Measurements from ENCODE around the gene PEDS1. TPM values are rescaled to one million over a fixed set of nuclear protein-coding genes. Genes with fewer than 3 reads are reported as not detected.

PEDS1 gene
- total and polyA plus RNA-seq, 4 experiments from 2014 or later = 14.7 to 25.1 (median 16.8) TPM

DNA sequence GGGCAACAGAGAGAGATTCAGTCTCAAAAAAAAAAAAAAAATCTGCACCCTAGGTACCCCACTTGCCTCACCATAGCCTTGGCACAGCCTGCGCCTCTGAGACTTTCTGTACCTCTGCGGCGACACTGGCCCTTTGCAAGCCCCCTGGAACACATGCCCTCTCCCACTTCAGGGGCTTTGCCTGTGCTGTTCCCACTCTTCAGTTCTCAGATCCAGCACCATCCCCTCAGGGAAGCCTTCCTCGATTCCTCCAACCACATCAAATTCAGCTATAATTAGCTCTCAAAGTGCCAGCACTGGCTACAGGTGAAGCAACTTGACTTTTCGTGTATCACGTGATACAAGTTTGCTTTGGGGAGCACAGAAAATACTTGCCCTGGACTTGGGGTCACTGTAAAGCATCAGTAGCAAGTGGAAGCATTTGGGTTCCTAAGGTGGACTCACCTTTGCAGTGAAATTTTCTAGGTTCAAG, 38.4 kb downstream of the PEDS1 start:
- DNase-seq = no peak
- H3K9me3 ChIP-seq (ENCODE audit: control insufficient read depth in 1 of 2, low read length in 2 of 2) = no peaks in the 10 kb centered on the region
- Mint-ChIP-seq H3K27ac (peak overlapping the region in 6 of 7 donors; percentile 74 to 97 (median 90)), H3K4me3 (peak overlapping the region; percentile 81 to 95 (median 90)), H3K36me3 (peaks cover 0 to 6% of the 10 kb centered on the region in 2 donors), H3K9me3 (no peaks in the 10 kb centered on the region), H3K27me3 (no peaks in the 10 kb centered on the region), H3K4me1 (peaks cover 49 to 65% (median 57%) of the 10 kb centered on the region in 4 donors)
- H3K4me3 ChIP-seq (ENCODE audit: low read length in 2 of 2) = peak overlapping the region; percentile 39 to 52
- no peaks in the 10 kb centered on the region for H3K27me3 ChIP-seq (ENCODE audit: insufficient read depth, low read length)
- CTCF ChIA-PET (ENCODE audit: partially characterized antibody) = interaction anchor here (0.6 to 12.5 kb wide), 13 partner anchors 9 to 675 kb away, joined by 3 to 338 read pairs (median 6); partner anchors contain the start of gene PEDS1
- POLR2A ChIA-PET (ENCODE audit: partially characterized antibody) = interaction anchor here (0.6 to 5.5 kb wide), 12 partner anchors 9 to 396 kb away, joined by 3 to 76 read pairs (median 5); partner anchors contain the start of genes CEBPB, PEDS1 and RNF114
- H3K4me1 ChIP-seq (ENCODE audit: insufficient read depth, low read length) = peaks cover 53% of the 10 kb centered on the region
- no peaks in the 10 kb centered on the region for H3K36me3 ChIP-seq (ENCODE audit: insufficient read depth, low read length)
- intact Hi-C loops (cut with micrococcal nuclease) = loop anchor here (10.0 kb wide), 1 partner anchor 1070 kb away; the partner anchor contains the start of gene CSE1L
- H3K27ac ChIP-seq (ENCODE audit: low read depth, low read length) = peak overlapping the region; percentile 59

DNA sequence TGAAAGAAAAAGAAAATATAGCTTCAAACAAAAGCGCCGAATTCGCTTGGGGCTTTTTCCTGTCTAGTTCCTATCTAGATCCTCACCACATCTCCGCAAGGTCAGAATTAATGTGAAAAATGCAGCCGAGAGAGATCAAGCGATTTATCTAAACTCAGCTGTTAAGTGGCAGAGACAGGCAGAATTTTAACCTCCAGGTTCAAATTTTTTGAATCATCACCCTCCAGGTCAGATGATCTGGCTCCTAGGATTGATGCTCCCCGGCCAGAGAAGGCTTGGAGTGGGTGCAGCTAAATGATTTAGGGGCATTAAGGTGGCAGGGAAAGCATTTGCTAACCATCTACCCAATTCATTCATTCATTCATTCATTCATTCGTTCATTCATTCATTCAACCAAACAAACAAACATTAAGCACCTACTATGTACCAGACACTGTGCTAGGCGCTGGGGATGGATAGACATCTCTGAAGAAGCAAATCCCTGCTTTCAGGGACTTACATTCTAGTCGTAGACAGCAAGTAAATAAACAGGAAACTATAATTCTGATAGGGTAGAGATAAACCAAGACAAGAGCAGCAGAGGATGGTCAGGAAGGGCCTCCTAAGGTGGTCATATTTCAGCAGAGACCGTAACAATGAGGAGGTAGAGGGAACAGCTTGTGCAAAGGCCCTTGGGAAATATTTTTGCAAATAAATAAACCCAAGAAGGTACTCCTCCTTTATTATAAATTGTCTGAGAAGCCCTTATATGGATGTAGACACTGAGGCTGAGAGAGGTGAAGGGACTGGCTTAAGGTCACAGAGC, 39.9 kb downstream of the PEDS1 start:
- H3K4me3 ChIP-seq (ENCODE audit: low read length in 2 of 2) = peak overlapping the region; percentile 74 to 89
- peak overlapping the region; percentile 88 for H3K27ac ChIP-seq (ENCODE audit: low read depth, low read length)
- H3K36me3 ChIP-seq (ENCODE audit: insufficient read depth, low read length) = no peaks in the 10 kb centered on the region
- DNase-seq = no peak
- intact Hi-C loops (cut with micrococcal nuclease) = loop anchor here (1.0 to 10.0 kb wide), 3 partner anchors 34 to 1069 kb away; partner anchors contain the start of gene CSE1L
- H3K4me1 Mint-ChIP-seq = peaks cover 59 to 79% (median 69%) of the 10 kb centered on the region in 4 donors
- H3K4me1 ChIP-seq (ENCODE audit: insufficient read depth, low read length) = peaks cover 68% of the 10 kb centered on the region
- no peaks in the 10 kb centered on the region for H3K9me3 ChIP-seq (ENCODE audit: control insufficient read depth in 1 of 2, low read length in 2 of 2)
- H3K36me3 Mint-ChIP-seq = peaks cover 0 to 10% of the 10 kb centered on the region in 2 donors
- no peaks in the 10 kb centered on the region for H3K27me3 Mint-ChIP-seq
- H3K4me3 Mint-ChIP-seq = peak overlapping the region; percentile 90 to 99 (median 98)
- peak overlapping the region; percentile 95 to 99 (median 98) for H3K27ac Mint-ChIP-seq
- H3K9me3 Mint-ChIP-seq = no peaks in the 10 kb centered on the region
- no peaks in the 10 kb centered on the region for H3K27me3 ChIP-seq (ENCODE audit: insufficient read depth, low read length)
- ChIA-PET CTCF (ENCODE audit: partially characterized antibody) (interaction anchor here (1.4 to 8.0 kb wide), 6 partner anchors 29 to 350 kb away, joined by 3 to 43 read pairs (median 8); partner anchors contain the start of gene PEDS1), POLR2A (ENCODE audit: partially characterized antibody) (interaction anchor here (0.9 to 5.5 kb wide), 9 partner anchors 16 to 351 kb away, joined by 3 to 76 read pairs (median 6); partner anchors contain the start of genes CEBPB, PEDS1 and RNF114)

DNA sequence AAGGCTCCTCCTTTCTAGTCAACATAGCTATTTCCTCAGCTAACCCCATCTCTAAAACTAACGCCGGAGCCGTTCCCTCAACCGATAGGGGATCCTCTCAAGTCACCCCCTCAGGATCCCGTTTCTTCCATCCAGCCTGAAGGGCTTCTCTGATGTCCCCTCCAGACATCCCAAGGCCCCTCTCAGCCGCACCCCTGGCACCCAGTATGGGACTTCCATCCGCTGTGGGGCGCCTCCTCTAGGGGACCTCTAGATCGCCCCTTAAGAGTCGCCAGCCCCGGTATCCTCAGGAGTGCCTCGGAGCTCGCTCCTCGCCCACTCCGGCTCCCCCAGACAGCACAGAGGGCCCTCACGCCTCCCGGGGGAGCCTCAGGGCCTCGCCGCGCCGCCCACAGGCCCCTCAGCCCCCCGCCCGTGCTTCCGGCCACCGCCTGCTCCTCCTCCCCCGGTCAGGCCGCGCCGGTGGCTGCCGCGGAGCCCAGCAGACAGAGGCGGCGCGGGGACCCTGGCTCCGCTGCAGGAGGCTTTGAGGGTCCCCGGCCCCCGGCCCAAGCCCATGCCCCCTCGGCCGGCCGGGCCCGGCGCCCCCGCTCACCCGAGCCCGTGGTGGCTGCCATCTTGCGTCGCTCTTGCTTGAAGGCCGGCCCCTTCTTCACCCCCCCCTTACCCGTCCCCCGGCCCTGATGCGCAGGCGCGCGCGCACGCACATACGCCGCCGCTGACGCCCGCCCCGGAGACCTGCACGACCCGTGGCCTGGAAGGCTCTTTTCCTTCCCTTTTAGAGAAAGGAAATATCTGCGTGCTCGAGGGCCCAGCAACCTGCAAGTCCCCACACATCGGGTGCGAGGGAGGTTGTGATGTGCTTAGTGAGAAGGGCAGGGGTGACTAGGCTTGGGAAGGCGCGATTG, 40.8 kb downstream of the PEDS1 start, which contains the start of gene UBE2V1:
Gene UBE2V1, minus strand, starts transcription at position 639 of the 908 bp plus-strand sequence. Its CDS starts 22 bp downstream, at position 617.
- Histone ChIP-seq H3K4me3 (ENCODE audit: low read length in 2 of 2) (peak within 1 kb of the TSS; percentile 80 to 89), H3K27ac (ENCODE audit: low read depth, low read length) (peak within 1 kb of the TSS; percentile 88), H3K27me3 (ENCODE audit: insufficient read depth, low read length) (no peaks in the 10 kb centered on the region), H3K9me3 (ENCODE audit: control insufficient read depth in 1 of 2, low read length in 2 of 2) (no peaks in the 10 kb centered on the region), H3K36me3 (ENCODE audit: insufficient read depth, low read length) (no peaks in the 10 kb centered on the region), H3K4me1 (ENCODE audit: insufficient read depth, low read length) (peaks cover 77% of the 10 kb centered on the region)
- Mint-ChIP-seq H3K4me3 (peak within 1 kb of the TSS; percentile 91 to 99 (median 99)), H3K36me3 (peaks cover 0 to 18% of the 10 kb centered on the region in 2 donors), H3K4me1 (peaks cover 68 to 88% (median 77%) of the 10 kb centered on the region in 4 donors), H3K27me3 (no peaks in the 10 kb centered on the region), H3K27ac (peak within 1 kb of the TSS; percentile 95 to 100 (median 98)), H3K9me3 (no peaks in the 10 kb centered on the region)
- CTCF ChIA-PET (ENCODE audit: partially characterized antibody) = interaction anchor here (1.6 to 8.0 kb wide), 5 partner anchors 28 to 66 kb away, joined by 6 to 43 read pairs (median 9); partner anchors contain the start of gene PEDS1
- intact Hi-C loops (cut with micrococcal nuclease) = loop anchor here (1.0 to 10.0 kb wide), 3 partner anchors 35 to 1068 kb away; partner anchors contain the start of gene CSE1L
- DNase-seq = peak; percentile 88 to 89 (median 89)
- POLR2A ChIA-PET (ENCODE audit: partially characterized antibody) = interaction anchor here (0.9 to 5.5 kb wide), 11 partner anchors 15 to 352 kb away, joined by 3 to 76 read pairs (median 5); partner anchors contain the start of genes CEBPB, PEDS1 and RNF114

DNA sequence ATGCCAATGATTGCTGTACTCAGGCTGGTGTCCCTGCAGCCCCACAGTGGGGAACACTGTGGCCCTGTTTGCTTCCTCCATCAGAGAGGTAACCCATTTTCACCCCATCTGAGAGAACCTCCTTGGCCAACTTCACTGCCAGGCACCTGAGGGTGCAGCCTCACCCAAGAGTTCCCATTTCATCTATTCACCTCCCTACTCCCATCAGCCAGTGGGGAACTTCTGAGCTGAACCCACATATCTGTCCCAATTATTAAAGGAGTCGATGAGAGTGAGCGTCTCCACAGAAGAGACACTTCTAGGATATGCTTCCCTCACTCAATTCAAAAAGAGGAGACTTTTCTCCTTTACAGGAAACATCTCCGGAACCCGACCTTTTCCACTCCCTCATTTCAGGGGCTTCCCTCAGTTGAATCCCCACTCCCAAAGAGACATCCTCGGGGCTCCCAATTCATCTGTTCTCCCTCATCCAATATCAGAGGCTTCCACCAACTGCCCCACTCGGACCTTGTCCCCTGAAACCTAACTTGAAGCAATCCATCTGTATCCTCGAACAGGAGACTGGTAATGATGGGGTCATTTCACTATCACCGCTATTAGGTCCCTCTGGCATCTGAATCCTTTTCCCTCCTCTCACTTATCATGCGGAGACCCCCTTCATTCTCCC, 41.6 kb downstream of the PEDS1 start:
- POLR2A ChIA-PET (ENCODE audit: partially characterized antibody) = interaction anchor here (1.0 to 5.5 kb wide), 8 partner anchors 14 to 175 kb away, joined by 3 to 76 read pairs (median 7); partner anchors contain the start of genes CEBPB, PEDS1 and RNF114
- Histone ChIP-seq H3K4me3 (ENCODE audit: low read length in 2 of 2) (peak overlapping the region; percentile 80 to 89), H3K27ac (ENCODE audit: low read depth, low read length) (peak overlapping the region; percentile 88), H3K4me1 (ENCODE audit: insufficient read depth, low read length) (peaks cover 85% of the 10 kb centered on the region), H3K27me3 (ENCODE audit: insufficient read depth, low read length) (no peaks in the 10 kb centered on the region), H3K36me3 (ENCODE audit: insufficient read depth, low read length) (no peaks in the 10 kb centered on the region), H3K9me3 (ENCODE audit: control insufficient read depth in 1 of 2, low read length in 2 of 2) (no peaks in the 10 kb centered on the region)
- peaks cover 0 to 24% of the 10 kb centered on the region in 2 donors for H3K36me3 Mint-ChIP-seq
- intact Hi-C loops (cut with micrococcal nuclease) = loop anchor here (5.0 to 10.0 kb wide), 2 partner anchors 350 to 1067 kb away; partner anchors contain the start of gene CSE1L
- no peak for DNase-seq
- CTCF ChIA-PET (ENCODE audit: partially characterized antibody) = interaction anchor here (1.6 to 8.0 kb wide), 4 partner anchors 27 to 57 kb away, joined by 6 to 43 read pairs (median 22); partner anchors contain the start of gene PEDS1
- peak overlapping the region; percentile 85 to 100 (median 97) for H3K27ac Mint-ChIP-seq
- peaks cover 73 to 94% (median 84%) of the 10 kb centered on the region in 4 donors for H3K4me1 Mint-ChIP-seq
- H3K27me3 Mint-ChIP-seq = no peaks in the 10 kb centered on the region
- H3K9me3 Mint-ChIP-seq = no peaks in the 10 kb centered on the region
- H3K4me3 Mint-ChIP-seq = peak overlapping the region; percentile 91 to 99 (median 99)

DNA sequence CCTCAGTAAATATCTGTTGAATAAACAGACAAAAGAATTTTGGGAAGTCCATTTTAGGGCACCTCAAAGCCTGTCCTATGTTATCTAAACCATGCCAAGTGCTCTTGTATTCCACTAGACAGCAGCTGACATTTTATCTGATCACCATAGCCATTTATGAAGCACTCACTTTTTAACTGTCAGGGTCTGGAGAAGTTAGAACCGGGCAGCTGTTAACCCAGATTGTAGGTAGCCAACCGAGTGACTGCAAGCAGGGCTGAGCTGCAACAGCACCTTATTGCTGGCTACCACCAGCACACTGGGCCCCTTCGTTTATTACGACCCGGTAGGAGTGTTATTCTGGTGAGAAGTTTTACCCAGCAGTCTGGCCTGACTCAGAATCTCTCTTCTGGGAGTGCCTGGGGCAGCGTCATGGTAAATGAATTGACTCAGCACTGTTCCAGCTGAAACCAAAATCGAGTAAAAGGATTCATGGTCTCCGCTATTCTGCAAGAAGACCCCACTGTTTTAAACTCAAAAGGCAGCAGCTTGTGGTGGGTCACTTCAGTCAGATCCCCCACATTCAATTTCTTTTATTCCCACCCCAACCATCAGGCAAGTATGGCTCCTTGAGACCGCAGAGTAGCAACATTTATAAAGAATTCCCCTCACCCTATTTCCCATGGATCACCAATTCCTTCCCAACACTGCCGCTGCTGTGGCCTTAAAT, 42.2 kb downstream of the PEDS1 start:
- H3K36me3 ChIP-seq (ENCODE audit: insufficient read depth, low read length) = no peaks in the 10 kb centered on the region
- peaks cover 89% of the 10 kb centered on the region for H3K4me1 ChIP-seq (ENCODE audit: insufficient read depth, low read length)
- intact Hi-C loops (cut with micrococcal nuclease) = loop anchor here (5.0 to 10.0 kb wide), 2 partner anchors 351 to 1066 kb away; partner anchors contain the start of gene CSE1L
- Mint-ChIP-seq H3K4me1 (peaks cover 73 to 96% (median 87%) of the 10 kb centered on the region in 4 donors), H3K4me3 (peak overlapping the region; percentile 91 to 99 (median 99)), H3K36me3 (peaks cover 0 to 24% of the 10 kb centered on the region in 2 donors), H3K9me3 (no peaks in the 10 kb centered on the region), H3K27ac (peak overlapping the region; percentile 85 to 100 (median 97)), H3K27me3 (no peaks in the 10 kb centered on the region)
- DNase-seq = no peak
- peak overlapping the region; percentile 80 to 89 for H3K4me3 ChIP-seq (ENCODE audit: low read length in 2 of 2)
- ChIA-PET CTCF (ENCODE audit: partially characterized antibody) (interaction anchor here (1.0 to 8.0 kb wide), 5 partner anchors 9 to 43 kb away, joined by 5 to 43 read pairs (median 9); partner anchors contain the start of gene PEDS1), POLR2A (ENCODE audit: partially characterized antibody) (interaction anchor here (0.9 to 1.7 kb wide), 3 partner anchors 26 to 58 kb away, joined by 3 to 4 read pairs (median 3); no protein-coding TSS in a partner anchor)
- H3K9me3 ChIP-seq (ENCODE audit: control insufficient read depth in 1 of 2, low read length in 2 of 2) = no peaks in the 10 kb centered on the region
- no peaks in the 10 kb centered on the region for H3K27me3 ChIP-seq (ENCODE audit: insufficient read depth, low read length)
- peak overlapping the region; percentile 88 for H3K27ac ChIP-seq (ENCODE audit: low read depth, low read length)

All from CD4-positive, alpha-beta memory T cell (primary cell).